Activated T-helper 17 cell treated with anti-CD3 and anti-CD28 coated beads, Interleukin-2, amount 50 U/mL, for 72 hours (primary cell): ENCODE data around the gene TDRD6. TPM values are rescaled to one million over a fixed set of nuclear protein-coding genes. Genes with fewer than 3 reads are reported as not detected.

Experiments
- ATAC-seq: fragments of 150-1000 bp; cut with Tn5 transposase; replicated peaks from 2 replicates; pipeline ENCODE4 v1.10.0; 2021; ENCODE audit warnings: mild to moderate bottlenecking, moderate library complexity
- H3K27ac Mint-ChIP-seq: one replicate; pipeline ENCODE4 v1.8.0; 2022; ENCODE audit warnings: mixed read lengths
- H3K27me3 Mint-ChIP-seq: one replicate; pipeline ENCODE4 v1.8.0; 2022; ENCODE audit warnings: mixed read lengths
- H3K36me3 Mint-ChIP-seq: one replicate; pipeline ENCODE4 v1.8.0; 2022; ENCODE audit warnings: low read depth, mild to moderate bottlenecking, mixed read lengths
- H3K4me1 Mint-ChIP-seq: one replicate; pipeline ENCODE4 v1.8.0; 2022; ENCODE audit warnings: mixed read lengths
- H3K4me3 Mint-ChIP-seq: one replicate; pipeline ENCODE4 v1.8.0; 2022; ENCODE audit warnings: mild to moderate bottlenecking, mixed read lengths
- H3K9me3 Mint-ChIP-seq: one replicate; pipeline ENCODE4 v1.8.0; 2022; ENCODE audit warnings: mixed read lengths
- total RNA-seq, 2 donors: library from RNA; stranded (reverse); gene quantifications; one replicate each; pipeline ENCODE4 v1.2.3, GENCODE V29; 2022

TDRD6 gene
- total RNA-seq, 2 donors from 2014 or later, result not detected

- ATAC-seq, result no peak
- Mint-ChIP-seq H3K27ac (no peak overlapping the region), H3K27me3 (peaks cover 22% of the 10 kb centered on the region), H3K36me3 (no peaks in the 10 kb centered on the region), H3K4me1 (peaks cover 6% of the 10 kb centered on the region), H3K9me3 (no peaks in the 10 kb centered on the region), H3K4me3 (no peak overlapping the region)
These were observed 30.0 kb upstream of the TDRD6 start for GRCh38 chr6:46657642-46658041.

- Mint-ChIP-seq H3K36me3 (no peaks in the 10 kb centered on the region), H3K4me3 (no peak overlapping the region), H3K27me3 (no peaks in the 10 kb centered on the region), H3K27ac (no peak overlapping the region), H3K4me1 (no peaks in the 10 kb centered on the region), H3K9me3 (no peaks in the 10 kb centered on the region)
- ATAC-seq, result no peak
These were observed 26.2 kb upstream of the TDRD6 start for GRCh38 chr6:46661483-46661882.

- no peaks in the 10 kb centered on the region for H3K4me1 Mint-ChIP-seq
- no peak overlapping the region for H3K27ac Mint-ChIP-seq
- no peak overlapping the region for H3K4me3 Mint-ChIP-seq
- no peaks in the 10 kb centered on the region for H3K36me3 Mint-ChIP-seq
- H3K27me3 Mint-ChIP-seq, result peaks cover 3% of the 10 kb centered on the region
- no peak for ATAC-seq
- no peaks in the 10 kb centered on the region for H3K9me3 Mint-ChIP-seq
These were observed 20.3 kb upstream of the TDRD6 start for GRCh38 chr6:46667377-46667776.

GRCh38 chr6:46674410-46674809, 13.3 kb upstream of the TDRD6 start:
- H3K27ac Mint-ChIP-seq, result no peak overlapping the region
- no peaks in the 10 kb centered on the region for H3K4me1 Mint-ChIP-seq
- no peaks in the 10 kb centered on the region for H3K9me3 Mint-ChIP-seq
- no peaks in the 10 kb centered on the region for H3K36me3 Mint-ChIP-seq
- H3K27me3 Mint-ChIP-seq, result no peaks in the 10 kb centered on the region
- no peak for ATAC-seq
- no peak overlapping the region for H3K4me3 Mint-ChIP-seq

DNA sequence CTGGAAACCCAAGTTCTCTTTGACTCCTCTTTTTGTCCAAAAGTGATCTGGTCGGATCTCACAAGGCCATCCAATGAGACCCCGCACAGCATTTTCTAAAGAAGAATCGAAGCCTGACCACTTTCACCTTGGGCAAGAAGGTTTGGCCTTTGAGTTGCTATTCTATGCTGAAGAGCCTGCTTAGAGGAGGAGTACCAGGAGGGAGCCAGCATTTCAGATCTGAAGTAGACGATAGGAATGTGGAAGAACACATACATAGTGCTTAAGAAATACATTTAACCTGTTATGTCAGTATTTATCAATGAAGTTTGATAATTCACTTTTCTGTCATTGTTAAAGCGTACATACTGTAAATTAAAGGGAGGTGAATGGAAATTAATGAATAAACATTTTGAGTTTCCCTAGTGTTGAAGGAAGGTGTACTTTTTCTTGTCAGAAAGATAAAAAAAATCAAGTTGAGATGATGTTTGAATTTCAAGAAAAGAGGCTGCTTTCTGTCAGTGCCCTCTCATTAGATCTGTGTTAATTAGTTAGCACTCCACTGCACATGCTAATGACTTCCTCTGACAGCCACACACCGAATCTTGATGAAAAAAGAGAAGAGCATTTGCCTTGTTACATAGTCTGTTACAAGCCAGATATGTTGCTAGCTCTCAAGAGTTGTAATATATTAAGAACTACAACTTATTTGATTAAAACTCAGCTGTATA, 10.9 kb upstream of the TDRD6 start:
- H3K27ac Mint-ChIP-seq, result no peak overlapping the region
- no peak overlapping the region for H3K4me3 Mint-ChIP-seq
- peaks cover 11% of the 10 kb centered on the region for H3K27me3 Mint-ChIP-seq
- no peak for ATAC-seq
- H3K36me3 Mint-ChIP-seq, result no peaks in the 10 kb centered on the region
- H3K9me3 Mint-ChIP-seq, result no peaks in the 10 kb centered on the region
- no peaks in the 10 kb centered on the region for H3K4me1 Mint-ChIP-seq

DNA sequence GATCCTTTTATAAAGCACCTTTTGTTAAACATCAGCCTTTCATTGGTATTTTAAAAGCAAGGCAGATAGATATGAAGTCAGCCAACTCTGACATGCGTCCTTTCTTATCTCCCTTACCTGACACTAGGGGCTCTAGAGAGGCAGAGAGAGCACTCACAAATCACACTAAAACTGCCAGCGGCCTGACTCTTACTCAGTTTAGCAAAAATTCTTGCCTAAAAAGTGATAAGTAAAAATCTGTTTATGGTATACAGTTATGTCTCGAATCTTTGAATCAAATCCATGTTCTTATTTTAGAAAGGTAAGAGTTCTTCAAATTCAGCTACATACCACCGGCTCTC, 10.4 kb upstream of the TDRD6 start:
- no peak overlapping the region for H3K4me3 Mint-ChIP-seq
- H3K9me3 Mint-ChIP-seq, result no peaks in the 10 kb centered on the region
- H3K27ac Mint-ChIP-seq, result no peak overlapping the region
- H3K27me3 Mint-ChIP-seq, result peaks cover 11% of the 10 kb centered on the region
- H3K4me1 Mint-ChIP-seq, result no peaks in the 10 kb centered on the region
- ATAC-seq, result no peak
- H3K36me3 Mint-ChIP-seq, result no peaks in the 10 kb centered on the region

DNA sequence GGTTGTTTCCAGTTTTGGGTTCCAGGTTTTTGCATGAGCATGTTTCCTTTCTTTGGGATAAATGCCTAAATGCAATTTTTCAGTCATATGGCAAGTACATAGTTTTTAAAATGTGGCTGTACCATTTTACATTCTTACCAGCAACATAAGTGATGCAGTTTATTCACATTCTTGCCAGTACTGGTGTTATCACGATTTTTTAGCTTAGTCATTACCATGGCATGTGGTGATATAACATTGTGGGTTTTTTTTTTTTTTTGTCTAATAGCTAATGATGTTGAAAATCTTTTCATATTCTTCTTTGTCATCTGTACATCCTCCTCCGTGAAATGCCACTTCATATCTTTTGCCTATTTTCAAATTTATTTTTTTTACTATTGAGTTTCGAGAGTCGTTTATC, 2.9 kb upstream of the TDRD6 start:
- H3K9me3 Mint-ChIP-seq, result no peaks in the 10 kb centered on the region
- no peaks in the 10 kb centered on the region for H3K4me1 Mint-ChIP-seq
- H3K36me3 Mint-ChIP-seq, result no peaks in the 10 kb centered on the region
- H3K27me3 Mint-ChIP-seq, result peaks cover 11% of the 10 kb centered on the region
- no peak overlapping the region for H3K4me3 Mint-ChIP-seq
- no peak overlapping the region for H3K27ac Mint-ChIP-seq
- no peak for ATAC-seq

GRCh38 chr6:46688117-46688965, 656 bp downstream of the TDRD6 start:
- Mint-ChIP-seq H3K4me3 (no peak overlapping the region), H3K9me3 (no peaks in the 10 kb centered on the region), H3K36me3 (no peaks in the 10 kb centered on the region), H3K27me3 (peaks cover 7% of the 10 kb centered on the region), H3K27ac (no peak overlapping the region), H3K4me1 (no peaks in the 10 kb centered on the region)
- ATAC-seq, result no peak

- Mint-ChIP-seq H3K4me3 (no peak overlapping the region), H3K27me3 (peaks cover 7% of the 10 kb centered on the region), H3K9me3 (no peaks in the 10 kb centered on the region), H3K27ac (no peak overlapping the region), H3K36me3 (no peaks in the 10 kb centered on the region), H3K4me1 (no peaks in the 10 kb centered on the region)
- no peak for ATAC-seq
These were observed 1.3 kb downstream of the TDRD6 start for GRCh38 chr6:46688966-46689335.

DNA sequence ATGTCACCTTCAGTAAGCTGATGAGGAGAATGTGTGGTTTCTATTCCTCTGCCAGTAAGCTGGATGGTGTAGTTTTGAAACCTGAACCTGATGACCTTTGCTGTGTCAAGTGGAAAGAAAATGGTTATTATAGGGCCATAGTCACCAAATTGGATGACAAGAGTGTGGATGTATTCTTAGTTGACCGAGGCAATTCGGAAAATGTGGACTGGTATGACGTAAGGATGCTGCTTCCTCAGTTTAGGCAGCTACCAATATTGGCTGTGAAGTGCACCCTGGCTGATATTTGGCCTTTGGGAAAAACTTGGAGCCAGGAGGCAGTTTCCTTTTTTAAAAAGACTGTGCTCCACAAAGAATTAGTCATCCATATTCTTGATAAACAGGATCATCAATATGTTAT, 2.0 kb downstream of the TDRD6 start:
- Mint-ChIP-seq H3K36me3 (no peaks in the 10 kb centered on the region), H3K4me3 (no peak overlapping the region), H3K9me3 (no peaks in the 10 kb centered on the region), H3K4me1 (no peaks in the 10 kb centered on the region), H3K27ac (no peak overlapping the region), H3K27me3 (peaks cover 7% of the 10 kb centered on the region)
- no peak for ATAC-seq

GRCh38 chr6:46690141-46690755, 2.6 kb downstream of the TDRD6 start:
- peaks cover 7% of the 10 kb centered on the region for H3K27me3 Mint-ChIP-seq
- no peak overlapping the region for H3K27ac Mint-ChIP-seq
- no peak overlapping the region for H3K4me3 Mint-ChIP-seq
- H3K4me1 Mint-ChIP-seq, result no peaks in the 10 kb centered on the region
- no peak for ATAC-seq
- no peaks in the 10 kb centered on the region for H3K36me3 Mint-ChIP-seq
- H3K9me3 Mint-ChIP-seq, result no peaks in the 10 kb centered on the region

DNA sequence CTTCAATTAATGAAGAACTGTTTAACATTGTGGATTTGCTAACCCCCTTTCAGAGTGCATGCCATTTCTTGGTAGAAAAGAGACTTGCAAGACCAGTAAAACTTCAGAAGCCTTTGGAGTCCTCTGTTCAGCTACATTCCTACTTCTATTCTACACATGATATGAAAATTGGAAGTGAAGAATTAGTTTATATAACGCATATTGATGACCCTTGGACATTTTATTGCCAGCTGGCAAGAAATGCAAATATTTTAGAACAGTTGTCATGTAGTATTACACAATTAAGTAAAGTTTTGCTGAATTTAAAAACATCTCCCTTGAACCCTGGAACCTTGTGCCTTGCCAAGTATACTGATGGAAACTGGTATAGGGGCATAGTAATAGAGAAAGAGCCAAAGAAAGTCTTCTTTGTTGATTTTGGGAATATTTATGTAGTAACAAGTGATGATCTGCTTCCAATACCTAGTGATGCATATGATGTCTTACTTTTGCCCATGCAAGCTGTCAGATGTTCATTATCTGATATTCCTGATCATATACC, 3.3 kb downstream of the TDRD6 start:
- Mint-ChIP-seq H3K27ac (no peak overlapping the region), H3K36me3 (no peaks in the 10 kb centered on the region), H3K4me1 (no peaks in the 10 kb centered on the region), H3K27me3 (peaks cover 14% of the 10 kb centered on the region), H3K9me3 (no peaks in the 10 kb centered on the region), H3K4me3 (no peak overlapping the region)
- no peak for ATAC-seq

- Mint-ChIP-seq H3K4me1 (no peaks in the 10 kb centered on the region), H3K36me3 (no peaks in the 10 kb centered on the region), H3K27ac (no peak overlapping the region), H3K4me3 (no peak overlapping the region), H3K27me3 (peaks cover 34% of the 10 kb centered on the region), H3K9me3 (no peaks in the 10 kb centered on the region)
- no peak for ATAC-seq
These were observed 12.3 kb downstream of the TDRD6 start for GRCh38 chr6:46699970-46700369.

DNA sequence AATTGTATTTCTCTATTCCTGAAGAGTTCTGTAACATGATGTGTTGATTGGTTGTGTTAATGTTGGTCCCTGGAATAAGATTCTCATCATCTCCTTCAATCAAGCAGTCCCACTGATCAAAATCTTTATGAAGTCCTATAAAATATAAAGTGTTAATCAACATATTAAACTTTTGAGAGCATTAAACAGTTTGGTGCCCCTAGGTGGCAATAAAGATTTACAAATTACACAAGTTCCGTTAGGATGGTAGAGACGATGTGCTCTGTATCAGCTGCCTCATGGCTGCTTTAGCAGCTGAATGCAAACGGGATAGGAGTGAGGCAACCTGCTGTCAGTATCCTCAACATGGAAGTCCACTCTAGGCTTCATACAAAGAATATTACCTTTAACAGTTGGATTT, 16.9 kb downstream of the TDRD6 start:
- Mint-ChIP-seq H3K27ac (no peak overlapping the region), H3K4me1 (no peaks in the 10 kb centered on the region), H3K9me3 (no peaks in the 10 kb centered on the region), H3K36me3 (no peaks in the 10 kb centered on the region), H3K4me3 (no peak overlapping the region), H3K27me3 (peaks cover 29% of the 10 kb centered on the region)
- ATAC-seq, result peak; percentile 35

- H3K9me3 Mint-ChIP-seq, result no peaks in the 10 kb centered on the region
- H3K4me1 Mint-ChIP-seq, result no peaks in the 10 kb centered on the region
- peak; percentile 24 for ATAC-seq
- H3K4me3 Mint-ChIP-seq, result no peak overlapping the region
- H3K27me3 Mint-ChIP-seq, result peaks cover 38% of the 10 kb centered on the region
- H3K27ac Mint-ChIP-seq, result no peak overlapping the region
- H3K36me3 Mint-ChIP-seq, result no peaks in the 10 kb centered on the region
These were observed 18.8 kb downstream of the TDRD6 start for GRCh38 chr6:46706464-46706863.
